IMR-90 (cell line): ENCODE measurements around the gene PTH1R. TPM values are rescaled to one million over a fixed set of nuclear protein-coding genes. Genes with fewer than 3 reads are reported as not detected.

ENCODE experiments used
- ATAC-seq: fragments of 200-7000 bp; cut with Tn5 transposase; 2 replicates; pipeline ENCODE4 v1.9.1; 2020; ENCODE audit warnings: low read depth, mild to moderate bottlenecking, moderate library complexity
- BruUV-seq: library from RNA; stranded (reverse); fragments of 400-500 nt; replicated peaks from 2 replicates; lab custom pipeline; 2021; lab: Mats Ljungman, UMichigan
- CTCF ChIA-PET: fragments of 300-600 bp; formaldehyde crosslinking; extraction: SDS; loops from one replicate; lab custom pipeline; 2021; ENCODE audit warnings: antibody characterized with exemption; lab: Yijun Ruan, JAX
- POLR2A ChIA-PET: fragments of 300-600 bp; sonication (Branson Sonifier 250); formaldehyde crosslinking; loops from one replicate; lab custom pipeline; 2022; ENCODE audit warnings: antibody characterized with exemption; ENCODE audit not compliant: unreplicated experiment; lab: Charles Lee
- DNase-seq: peaks from one replicate; pipeline ENCODE4 v3.0.0; 2013
- H2AFZ ChIP-seq: replicated peaks from 2 replicates; pipeline ENCODE3; 2013; ENCODE audit warnings: low read length, mild to moderate bottlenecking; ENCODE audit not compliant: poor library complexity
- H2AK5ac ChIP-seq: 2 replicates; pipeline ENCODE4 v1.6.1; 2013; ENCODE audit warnings: low read depth, low read length, inconsistent platforms
- H2AK9ac ChIP-seq: replicated peaks from 2 replicates; pipeline ENCODE3; 2013; ENCODE audit warnings: mild to moderate bottlenecking, low read depth, low read length, moderate library complexity; ENCODE audit not compliant: poor library complexity
- H2BK120ac ChIP-seq: 2 replicates; pipeline ENCODE4 v1.6.1; 2013; ENCODE audit warnings: low read depth, low read length, inconsistent platforms
- H2BK15ac ChIP-seq: 3 replicates; pipeline ENCODE4 v1.6.1; 2013; ENCODE audit warnings: low read depth, low read length, inconsistent platforms
- H2BK20ac ChIP-seq: 2 replicates; pipeline ENCODE4 v1.6.1; 2013; ENCODE audit warnings: low read depth, mild to moderate bottlenecking, inconsistent platforms, low read length, moderate library complexity
- H2BK5ac ChIP-seq: 2 replicates; pipeline ENCODE4 v1.6.1; 2013; ENCODE audit warnings: mild to moderate bottlenecking, low read depth, low read length, inconsistent platforms; ENCODE audit not compliant: poor library complexity, severe bottlenecking
- H3K14ac ChIP-seq: replicated peaks from 2 replicates; pipeline ENCODE4 v1.6.1; 2013; ENCODE audit warnings: low read depth, low read length, inconsistent platforms
- H3K18ac ChIP-seq: 2 replicates; pipeline ENCODE4 v1.6.1; 2013; ENCODE audit warnings: low read depth, low read length, control low read depth
- H3K23ac ChIP-seq: 2 replicates; pipeline ENCODE4 v1.6.1; 2013; ENCODE audit warnings: low read depth, low read length, inconsistent platforms
- H3K27ac ChIP-seq: 2 replicates; pipeline ENCODE4 v1.5.1; 2013; ENCODE audit warnings: mild to moderate bottlenecking, control low read depth, low read length; ENCODE audit not compliant: insufficient read depth
- H3K27me3 ChIP-seq: 2 replicates; pipeline ENCODE4 v1.6.1; 2013; ENCODE audit warnings: low read length; ENCODE audit not compliant: control insufficient read depth, insufficient read depth
- H3K36me3 ChIP-seq: 2 replicates; pipeline ENCODE4 v1.6.1; 2013; ENCODE audit warnings: low read length, mixed read lengths; ENCODE audit not compliant: control insufficient read depth, insufficient read depth
- H3K4ac ChIP-seq: 2 replicates; pipeline ENCODE4 v1.6.1; 2013; ENCODE audit warnings: low read depth, low read length, inconsistent platforms
- H3K4me1 ChIP-seq: 2 replicates; pipeline ENCODE4 v1.6.1; 2013; ENCODE audit warnings: low read length, mixed read lengths; ENCODE audit not compliant: control insufficient read depth, insufficient read depth
- H3K4me2 ChIP-seq: 2 replicates; pipeline ENCODE4 v1.6.1; 2013; ENCODE audit warnings: low read depth, mild to moderate bottlenecking, control low read depth, low read length, moderate library complexity
- H3K4me3 ChIP-seq: 2 replicates; pipeline ENCODE4 v1.5.1; 2013; ENCODE audit warnings: low read depth, mild to moderate bottlenecking, control low read depth, low read length, moderate library complexity; ENCODE audit not compliant: insufficient read depth
- H3K56ac ChIP-seq: 2 replicates; pipeline ENCODE4 v1.6.1; 2013; ENCODE audit warnings: low read length, inconsistent platforms; ENCODE audit not compliant: insufficient read depth; ENCODE audit errors: extremely low read depth
- H3K79me1 ChIP-seq, 2 experiments: 2 replicates each; pipeline ENCODE4 v1.6.1; 2013; ENCODE audit warnings: low read length in 2 of 2, inconsistent platforms in 1 of 2, low read depth in 1 of 2
- H3K9ac ChIP-seq: 2 replicates; pipeline ENCODE4 v1.6.1; 2013; ENCODE audit warnings: low read depth, low read length, control low read depth
- H3K9me1 ChIP-seq: 2 replicates; pipeline ENCODE4 v1.6.1; 2013; ENCODE audit warnings: low read length, inconsistent platforms; ENCODE audit not compliant: insufficient read depth
- H3K9me3 ChIP-seq: 2 replicates; pipeline ENCODE4 v1.6.1; 2013; ENCODE audit warnings: low read length; ENCODE audit not compliant: control insufficient read depth, insufficient read depth
- H4K20me1 ChIP-seq: 2 replicates; pipeline ENCODE4 v1.6.1; 2013; ENCODE audit warnings: low read length, inconsistent platforms; ENCODE audit not compliant: insufficient read depth
- H4K5ac ChIP-seq: 2 replicates; pipeline ENCODE4 v1.6.1; 2013; ENCODE audit warnings: mild to moderate bottlenecking, low read depth, low read length, control low read depth
- H4K8ac ChIP-seq, 2 experiments: 2 replicates each; pipeline ENCODE4 v1.6.1; 2013; ENCODE audit warnings: low read depth in 2 of 2, low read length in 2 of 2, control low read depth in 1 of 2, inconsistent platforms in 1 of 2
- H4K91ac ChIP-seq: 2 replicates; pipeline ENCODE4 v1.6.1; 2013; ENCODE audit warnings: low read depth, low read length, inconsistent platforms; ENCODE audit not compliant: insufficient read depth
- BHLHE40 ChIP-seq: fragments of 150-350 bp; IDR thresholded peaks from 2 replicates; pipeline ENCODE4 v1.6.1; 2016; ENCODE audit warnings: mild to moderate bottlenecking, low read depth, low read length
- CEBPB ChIP-seq: IDR thresholded peaks from 2 replicates; pipeline ENCODE4 v1.6.1; 2012; ENCODE audit warnings: low read depth, low read length, improper control_type of control experiment
- CHD1 ChIP-seq: IDR thresholded peaks from 2 replicates; pipeline ENCODE4 v1.6.1; 2012; ENCODE audit warnings: low read depth, low read length, improper control_type of control experiment
- FOS ChIP-seq: fragments of 150-350 bp; IDR thresholded peaks from 2 replicates; pipeline ENCODE4 v1.6.1; 2016; ENCODE audit warnings: low read depth, low read length
- MAFK ChIP-seq: IDR thresholded peaks from 2 replicates; pipeline ENCODE4 v1.6.1; 2012; ENCODE audit warnings: low read depth, low read length, improper control_type of control experiment
- MAZ ChIP-seq: IDR thresholded peaks from 2 replicates; pipeline ENCODE4 v1.6.1; 2012; ENCODE audit warnings: low read depth, mild to moderate bottlenecking, low read length, improper control_type of control experiment, moderate library complexity, borderline replicate concordance
- MXI1 ChIP-seq: IDR thresholded peaks from 2 replicates; pipeline ENCODE4 v1.6.1; 2012; ENCODE audit warnings: low read depth, mild to moderate bottlenecking, low read length, moderate library complexity, borderline replicate concordance
- NFE2L2 ChIP-seq: fragments of 150-350 bp; IDR thresholded peaks from 2 replicates; pipeline ENCODE4 v1.6.1; 2016; ENCODE audit warnings: low read depth, mild to moderate bottlenecking, low read length
- POLR2A ChIP-seq: IDR thresholded peaks from 2 replicates; pipeline ENCODE4 v1.6.1; 2012; ENCODE audit warnings: mild to moderate bottlenecking, low read depth, low read length
- RAD21 ChIP-seq: IDR thresholded peaks from 2 replicates; pipeline ENCODE4 v1.6.1; 2012; ENCODE audit warnings: low read length, improper control_type of control experiment
- RCOR1 ChIP-seq: IDR thresholded peaks from 2 replicates; pipeline ENCODE4 v1.6.1; 2012; ENCODE audit warnings: mild to moderate bottlenecking, low read length, improper control_type of control experiment; ENCODE audit not compliant: insufficient replicate concordance
- RFX5 ChIP-seq: IDR thresholded peaks from 2 replicates; pipeline ENCODE4 v1.8.0; 2012; ENCODE audit warnings: low read depth, mild to moderate bottlenecking, low read length, moderate library complexity
- SMC3 ChIP-seq: fragments of 150-350 bp; IDR thresholded peaks from 2 replicates; pipeline ENCODE4 v1.6.1; 2016; ENCODE audit warnings: low read depth, mild to moderate bottlenecking, antibody characterized with exemption, low read length, moderate library complexity
- WGBS, 2 experiments: methylation state at CpG; one replicate each; pipeline versions ENCODE4 v1.1.5 to v1.1.7; 2013; ENCODE audit warnings: missing lambda C conversion rate in 2 of 2; ENCODE audit not compliant: insufficient read length in 1 of 2; ENCODE audit errors: extremely low coverage in 2 of 2; 5-methylcytosine and 5-hydroxymethylcytosine counted together
- dilution Hi-C: fragments of 300-500 bp; cut with HindIII; formaldehyde crosslinking; loops from one replicate; pipeline ENCODE4 v1.14.3; 2018; ENCODE audit warnings: low sequenced_read_pairs; ENCODE audit not compliant: unreplicated experiment
- in situ Hi-C: fragments of 300-500 bp; cut with MboI; formaldehyde crosslinking; loops from 3 replicates; pipeline ENCODE4 v1.14.3; 2019; ENCODE audit warnings: low sequenced_read_pairs, inconsistent platforms, mixed read lengths
- intact Hi-C: fragments of 100-400 bp; cut with micrococcal nuclease; formaldehyde crosslinking; loops from 2 replicates; pipeline ENCODE4 v1.10.0; 2022
- polyA plus RNA-seq, 3 experiments: library from polyadenylated mRNA; depleted of rRNA; stranded (reverse); fragments of >200 nt; gene quantifications; 2 replicates each; pipeline ENCODE4 v1.2.3, GENCODE V29; 2012; ENCODE audit warnings: low replicate concordance in 1 of 3
- total RNA-seq: library from RNA; depleted of rRNA; stranded (reverse); fragments of >200 nt; gene quantifications from 2 replicates; pipeline ENCODE4 v1.2.3, GENCODE V29; 2012
- TF ChIP-seq, protein P1 (sequence below): fragments of 150-350 bp; IDR thresholded peaks from 2 replicates; pipeline ENCODE4 v1.6.1; 2017; ENCODE audit warnings: mild to moderate bottlenecking, antibody characterized with exemption, low read length, low read depth
- TF ChIP-seq, protein P2 (sequence below): fragments of 150-350 bp; IDR thresholded peaks from 2 replicates; pipeline ENCODE4 v1.6.1; 2016; ENCODE audit warnings: low read depth, mild to moderate bottlenecking, low read length, moderate library complexity, borderline replicate concordance

The PTH1R gene
- total and polyA plus RNA-seq, 2 of the 4 experiments (the other 2 are of a cell fraction): 0.15 to 0.18 TPM

GRCh38 chr3:46943237-46944187 is 66.0 kb downstream of the PTH1R start (continued):
- TF ChIP-seq MAZ: no peak

DNA sequence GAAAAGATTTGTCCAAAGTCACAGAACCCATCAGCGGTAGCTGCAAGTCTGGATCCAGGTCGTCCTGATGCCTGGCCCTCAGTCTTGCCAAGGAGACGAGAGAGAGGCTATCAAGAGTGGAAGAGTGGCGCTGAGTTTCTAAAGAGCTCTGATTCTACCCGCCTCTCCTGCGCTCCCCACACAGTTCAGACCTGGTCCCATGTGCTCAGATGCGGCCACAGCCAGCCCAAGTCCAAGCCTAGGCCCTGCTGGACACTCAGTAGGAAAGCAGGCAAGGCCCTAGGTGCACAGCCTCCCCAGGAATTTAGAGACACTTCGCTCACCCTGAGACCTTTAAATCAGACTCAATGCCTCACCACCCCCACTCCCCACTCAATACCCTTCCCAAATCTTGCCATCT is 66.7 kb downstream of the PTH1R start:
- no peak overlapping the region for H3K4me3 ChIP-seq
- H3K4ac ChIP-seq: no peak overlapping the region
- peaks cover 10% of the 10 kb centered on the region for H3K4me1 ChIP-seq
- H3K9me3 ChIP-seq: no peaks in the 10 kb centered on the region
- H3K27me3 ChIP-seq: no peaks in the 10 kb centered on the region
- H3K4me2 ChIP-seq: no peak overlapping the region
- H3K14ac ChIP-seq: no peak overlapping the region
- no peak overlapping the region for H2AK5ac ChIP-seq
- H2BK120ac ChIP-seq: no peak overlapping the region
- peaks cover 75% of the 10 kb centered on the region for H4K20me1 ChIP-seq
- no peak overlapping the region for H2AFZ ChIP-seq
- BruUV-seq: no TSS peak
- no peak overlapping the region for H3K18ac ChIP-seq
- no peak overlapping the region for H4K5ac ChIP-seq
- intact Hi-C loops (no loop called here), dilution Hi-C loops (no loop called here), in situ Hi-C loops (no loop called here)
- peaks cover 56 to 88% of the 10 kb centered on the region in 2 experiments for H3K79me1 ChIP-seq
- no peak overlapping the region for H4K8ac ChIP-seq
- H3K36me3 ChIP-seq: peaks cover 30% of the 10 kb centered on the region
- 87% methylated on average over 6 of the region's 8 CpGs; no CpG with 5 or more reads in 1 of the 2 experiments for WGBS, 2 experiments
- no peak overlapping the region for H3K9ac ChIP-seq
- H2BK5ac ChIP-seq: no peak overlapping the region
- H3K23ac ChIP-seq: no peak overlapping the region
- no peak overlapping the region for H2BK15ac ChIP-seq
- H4K91ac ChIP-seq: no peak overlapping the region
- ATAC-seq (no peak), DNase-seq (no peak)
- peaks cover 37% of the 10 kb centered on the region for H3K9me1 ChIP-seq
- H3K27ac ChIP-seq: no peak overlapping the region
- no peak overlapping the region for H3K56ac ChIP-seq
- CTCF ChIA-PET: interaction anchor here (0.6 to 1.3 kb wide), 2 partner anchors 9 to 163 kb away, joined by 4 to 8 read pairs; no protein-coding TSS in a partner anchor
- POLR2A ChIA-PET: no interaction called here
- no peak overlapping the region for H2AK9ac ChIP-seq
- no peak overlapping the region for H2BK20ac ChIP-seq
- no peak for TF ChIP-seq POLR2A
- TF ChIP-seq SMC3: no peak
- TF ChIP-seq RAD21: no peak
- no peak for TF ChIP-seq MXI1
- no peak for TF ChIP-seq RCOR1
- TF ChIP-seq FOS: no peak
- TF ChIP-seq, protein P1, sequence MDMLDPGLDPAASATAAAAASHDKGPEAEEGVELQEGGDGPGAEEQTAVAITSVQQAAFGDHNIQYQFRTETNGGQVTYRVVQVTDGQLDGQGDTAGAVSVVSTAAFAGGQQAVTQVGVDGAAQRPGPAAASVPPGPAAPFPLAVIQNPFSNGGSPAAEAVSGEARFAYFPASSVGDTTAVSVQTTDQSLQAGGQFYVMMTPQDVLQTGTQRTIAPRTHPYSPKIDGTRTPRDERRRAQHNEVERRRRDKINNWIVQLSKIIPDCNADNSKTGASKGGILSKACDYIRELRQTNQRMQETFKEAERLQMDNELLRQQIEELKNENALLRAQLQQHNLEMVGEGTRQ: no peak
- no peak for TF ChIP-seq NFE2L2
- no peak for TF ChIP-seq CHD1
- TF ChIP-seq MAFK: no peak
- no peak for TF ChIP-seq BHLHE40
- TF ChIP-seq, protein P2, sequence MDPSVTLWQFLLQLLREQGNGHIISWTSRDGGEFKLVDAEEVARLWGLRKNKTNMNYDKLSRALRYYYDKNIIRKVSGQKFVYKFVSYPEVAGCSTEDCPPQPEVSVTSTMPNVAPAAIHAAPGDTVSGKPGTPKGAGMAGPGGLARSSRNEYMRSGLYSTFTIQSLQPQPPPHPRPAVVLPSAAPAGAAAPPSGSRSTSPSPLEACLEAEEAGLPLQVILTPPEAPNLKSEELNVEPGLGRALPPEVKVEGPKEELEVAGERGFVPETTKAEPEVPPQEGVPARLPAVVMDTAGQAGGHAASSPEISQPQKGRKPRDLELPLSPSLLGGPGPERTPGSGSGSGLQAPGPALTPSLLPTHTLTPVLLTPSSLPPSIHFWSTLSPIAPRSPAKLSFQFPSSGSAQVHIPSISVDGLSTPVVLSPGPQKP: no peak
- TF ChIP-seq MAZ: no peak
- TF ChIP-seq RFX5: no peak
- no peak for TF ChIP-seq CEBPB
